Upper lobe of right lung (tissue), 1 donor: ENCODE data around the gene ZNF585A. TPM values are rescaled to one million over a fixed set of nuclear protein-coding genes. Genes with fewer than 3 reads are reported as not detected.

ENCODE experiments used
- ATAC-seq: fragments of 200-7000 bp; cut with Tn5 transposase; one replicate; pipeline ENCODE4 v1.9.1; 2020; ENCODE audit warnings: mild to moderate bottlenecking, moderate library complexity
- DNase-seq: peaks from one replicate; pipeline ENCODE4 v3.0.0-alpha.2; 2020
- H3K27ac ChIP-seq: fragments of 200-600 bp; one replicate; pipeline ENCODE4 v1.8.0; 2022
- H3K27me3 ChIP-seq: fragments of 200-600 bp; one replicate; pipeline ENCODE4 v1.8.0; 2022; ENCODE audit warnings: mild to moderate bottlenecking
- H3K36me3 ChIP-seq: fragments of 200-600 bp; one replicate; pipeline ENCODE4 v1.8.0; 2022
- H3K4me1 ChIP-seq: fragments of 200-600 bp; one replicate; pipeline ENCODE4 v1.8.0; 2022
- H3K4me3 ChIP-seq: fragments of 200-600 bp; one replicate; pipeline ENCODE4 v1.8.0; 2022; ENCODE audit warnings: mild to moderate bottlenecking
- H3K9me3 ChIP-seq: fragments of 200-600 bp; one replicate; pipeline ENCODE4 v1.8.0; 2022
- CTCF ChIP-seq: fragments of 200-600 bp; IDR thresholded peaks from one replicate; pipeline ENCODE4 v1.8.0; 2022; ENCODE audit warnings: antibody characterized with exemption
- intact Hi-C: fragments of 100-400 bp; cut with DNase I; formaldehyde crosslinking; loops from one replicate; pipeline ENCODE4 v1.11.0; 2022
- long read RNA-seq: library from polyadenylated mRNA; unstranded; transcript quantifications from one replicate; pipeline ENCODE4 v2.0.0, GENCODE V29; 2021
- total RNA-seq: library from RNA; stranded (reverse); fragmentation: NEBNext Ultra II Directional; extraction: Animal tissue kit (Norgen Biotek cat#: 25700); gene quantifications from one replicate; pipeline ENCODE4 v1.2.1, GENCODE V29; 2021
- donor health status: DM: no; HTN: yes; CAD: no; lungs with severe emphysema.

ZNF585A gene
- 12.7 TPM for total RNA-seq
- long read RNA-seq, full-length matches to known transcripts = 5 of 8 reads
- long read RNA-seq, partial matches to known transcripts = 1 of 8 reads
- long read RNA-seq, other reads (novel, unspliced or antisense) = 2 of 8 reads

DNA sequence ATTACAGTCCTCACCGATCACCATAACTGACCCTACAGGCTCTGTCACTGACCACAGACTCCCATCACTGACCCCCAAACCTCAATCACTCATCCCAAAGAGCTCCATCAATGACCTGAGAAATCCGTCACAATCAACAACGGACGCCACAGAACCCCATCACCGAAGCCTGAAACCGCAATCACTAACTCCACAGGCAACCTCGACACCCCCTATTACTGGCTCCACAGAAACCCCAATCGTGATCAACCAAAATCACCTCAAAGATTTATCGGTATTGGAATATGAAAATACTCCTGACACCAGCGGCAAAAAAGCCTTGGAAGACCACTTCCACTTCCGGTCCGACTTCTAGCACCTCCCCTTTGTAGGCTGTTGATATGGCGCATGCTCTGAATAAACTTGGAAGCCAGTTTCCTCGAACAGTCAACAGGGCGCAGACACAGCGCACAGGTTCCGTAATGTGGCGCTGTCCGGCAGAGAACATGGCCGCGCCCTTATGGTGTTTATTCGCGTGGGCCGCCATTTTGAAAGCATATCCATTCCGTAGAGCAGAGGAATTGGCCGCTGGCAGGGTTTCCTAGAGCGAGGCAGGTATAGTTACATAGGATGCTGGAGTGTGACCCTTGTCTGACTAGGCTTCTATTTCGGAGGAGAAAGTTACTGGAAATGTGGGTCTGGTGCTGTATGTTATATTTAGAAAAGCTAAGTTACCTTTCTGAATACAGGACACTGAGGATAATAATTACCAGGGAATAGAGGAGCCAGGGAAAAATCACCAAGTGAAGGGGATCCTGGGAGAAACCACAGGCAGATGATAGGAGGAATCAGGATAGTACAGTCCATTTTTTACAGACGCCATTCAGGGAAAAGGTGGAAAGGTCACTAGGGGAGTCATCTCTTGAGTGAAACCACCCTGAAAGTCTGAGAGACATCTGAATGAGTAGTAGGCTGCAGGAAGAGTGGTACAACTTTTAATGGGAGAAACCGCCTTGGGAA is at the start of gene ZNF585A:
Gene ZNF585A, minus strand, starts transcription at position 328 of the 999 bp plus-strand sequence. CDS start 2,785 bp downstream, outside the sequence.
- DNase-seq (peak; percentile 93), ATAC-seq (peak; percentile 100)
- H3K4me3 ChIP-seq = peak within 1 kb of the TSS; percentile 76
- intact Hi-C loops = no loop called here
- peak within 1 kb of the TSS; percentile 77 for H3K27ac ChIP-seq
- no peaks in the 10 kb centered on the region for H3K27me3 ChIP-seq
- no peaks in the 10 kb centered on the region for H3K9me3 ChIP-seq
- H3K4me1 ChIP-seq = peaks cover 5% of the 10 kb centered on the region
- TF ChIP-seq CTCF = peak; percentile 44
- peaks cover 18% of the 10 kb centered on the region for H3K36me3 ChIP-seq

- no peak overlapping the region for H3K4me3 ChIP-seq
- H3K36me3 ChIP-seq = peaks cover 21% of the 10 kb centered on the region
- H3K27me3 ChIP-seq = no peaks in the 10 kb centered on the region
- no peak overlapping the region for H3K27ac ChIP-seq
- DNase-seq (no peak), ATAC-seq (no peak)
- TF ChIP-seq CTCF = no peak
- peaks cover 13% of the 10 kb centered on the region for H3K4me1 ChIP-seq
- H3K9me3 ChIP-seq = peaks cover 5% of the 10 kb centered on the region
- intact Hi-C loops = no loop called here
Observed at GRCh38 chr19:37221136-37221535, 48.6 kb upstream of the ZNF585A start.

DNA sequence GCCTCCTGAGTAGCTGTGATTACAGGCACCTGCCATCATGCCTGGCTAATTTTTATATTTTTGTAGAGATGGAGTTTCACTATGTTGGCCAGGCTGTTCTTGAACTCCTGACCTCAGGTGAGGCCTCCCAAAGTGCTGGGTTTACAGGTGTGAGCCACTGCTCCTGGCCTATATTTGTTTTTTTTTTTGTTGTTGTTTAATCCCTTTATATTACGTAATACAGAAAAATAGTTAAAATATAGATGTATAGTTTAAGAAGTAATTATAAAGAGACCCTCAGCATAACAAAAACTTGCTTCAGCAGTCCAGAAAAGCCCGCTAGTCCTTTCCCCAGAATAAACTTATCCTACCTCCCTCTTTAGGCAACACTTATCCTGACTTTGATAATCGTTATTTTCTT is 47.9 kb upstream of the ZNF585A start:
- intact Hi-C loops = no loop called here
- TF ChIP-seq CTCF = no peak
- Histone ChIP-seq H3K4me3 (no peak overlapping the region), H3K4me1 (peaks cover 13% of the 10 kb centered on the region), H3K27me3 (no peaks in the 10 kb centered on the region), H3K36me3 (peaks cover 14% of the 10 kb centered on the region), H3K27ac (no peak overlapping the region), H3K9me3 (peaks cover 5% of the 10 kb centered on the region)
- no peak for DNase-seq
- ATAC-seq = no peak

DNA sequence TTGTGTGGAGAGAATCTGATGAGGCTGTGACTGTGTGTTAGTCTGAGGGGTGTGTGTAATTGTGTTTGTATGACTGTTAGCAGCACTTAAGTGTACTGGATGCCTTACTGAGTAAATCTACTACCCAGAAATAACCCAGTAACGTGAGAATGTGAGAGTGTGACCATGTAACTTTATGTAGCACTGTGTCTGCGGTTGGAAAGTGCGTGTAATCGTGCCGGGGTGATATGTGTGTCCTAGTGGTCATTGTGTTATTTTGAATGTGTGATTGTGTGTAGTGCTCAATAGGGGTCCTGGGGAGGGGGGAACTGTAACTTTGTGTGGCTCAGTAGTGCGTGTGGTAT is 46.1 kb upstream of the ZNF585A start:
- no peak for TF ChIP-seq CTCF
- Histone ChIP-seq H3K4me1 (peaks cover 13% of the 10 kb centered on the region), H3K36me3 (peaks cover 4% of the 10 kb centered on the region), H3K27me3 (no peaks in the 10 kb centered on the region), H3K9me3 (peaks cover 5% of the 10 kb centered on the region), H3K4me3 (peak overlapping the region; percentile 86), H3K27ac (peak overlapping the region; percentile 92)
- DNase-seq (no peak), ATAC-seq (no peak)
- intact Hi-C loops = no loop called here

- no peak for TF ChIP-seq CTCF
- H3K36me3 ChIP-seq = peaks cover 4% of the 10 kb centered on the region
- DNase-seq (peak; percentile 95), ATAC-seq (peak; percentile 99)
- peak within 1 kb of the TSS; percentile 86 for H3K4me3 ChIP-seq
- H3K27me3 ChIP-seq = no peaks in the 10 kb centered on the region
- peaks cover 5% of the 10 kb centered on the region for H3K9me3 ChIP-seq
- peak within 1 kb of the TSS; percentile 92 for H3K27ac ChIP-seq
- intact Hi-C loops = no loop called here
- H3K4me1 ChIP-seq = peaks cover 13% of the 10 kb centered on the region
Observed at GRCh38 chr19:37217775-37218591, 45.5 kb upstream of the ZNF585A start, which contains the start of gene ZNF383. TSS of gene ZNF383 (plus strand) at chr19:37218214. CDS start at chr19:37230454, 12,240 bp downstream.
